Measurements from ENCODE around the gene XPR1. TPM values are rescaled to one million over a fixed set of nuclear protein-coding genes. Genes with fewer than 3 reads are reported as not detected.

Gene XPR1
- polyA plus RNA-seq, 1 donor (not counting 4 experiments of a cell fraction or from before 2014, with no cell fraction given), result 40.0 TPM

DNA sequence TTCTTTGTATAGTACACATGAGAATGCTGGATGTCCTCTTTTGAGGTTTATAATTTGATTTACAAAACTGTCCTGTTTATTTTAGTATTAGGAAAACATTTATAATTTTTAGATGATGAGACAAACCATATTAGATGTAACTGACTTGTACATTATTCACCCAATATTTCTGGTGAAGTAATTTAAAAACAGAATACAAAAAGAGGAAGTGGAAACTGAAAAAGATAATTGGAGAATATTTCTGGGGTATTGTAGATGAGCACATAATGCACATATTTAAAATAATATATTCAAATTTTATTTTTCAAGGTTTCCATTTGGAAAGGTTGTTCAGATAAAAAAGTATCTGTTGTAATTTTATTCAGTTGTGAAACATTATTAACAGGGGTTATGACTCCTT, 40.7 kb downstream of the XPR1 start:
- H2AFZ ChIP-seq (ENCODE audit: control insufficient read depth, low read length), result no peak overlapping the region
- H3K9me1 ChIP-seq (ENCODE audit: control insufficient read depth, extremely low read depth, insufficient read depth, low read length), result no peaks in the 10 kb centered on the region
- no peak overlapping the region for H3K27ac ChIP-seq (ENCODE audit: control insufficient read depth, insufficient read depth, low read length)
- no peak for TF ChIP-seq EZH2 (IDR thresholded peaks at IDR 0.05; ENCODE audit: low read length)
- TF ChIP-seq, protein P1, sequence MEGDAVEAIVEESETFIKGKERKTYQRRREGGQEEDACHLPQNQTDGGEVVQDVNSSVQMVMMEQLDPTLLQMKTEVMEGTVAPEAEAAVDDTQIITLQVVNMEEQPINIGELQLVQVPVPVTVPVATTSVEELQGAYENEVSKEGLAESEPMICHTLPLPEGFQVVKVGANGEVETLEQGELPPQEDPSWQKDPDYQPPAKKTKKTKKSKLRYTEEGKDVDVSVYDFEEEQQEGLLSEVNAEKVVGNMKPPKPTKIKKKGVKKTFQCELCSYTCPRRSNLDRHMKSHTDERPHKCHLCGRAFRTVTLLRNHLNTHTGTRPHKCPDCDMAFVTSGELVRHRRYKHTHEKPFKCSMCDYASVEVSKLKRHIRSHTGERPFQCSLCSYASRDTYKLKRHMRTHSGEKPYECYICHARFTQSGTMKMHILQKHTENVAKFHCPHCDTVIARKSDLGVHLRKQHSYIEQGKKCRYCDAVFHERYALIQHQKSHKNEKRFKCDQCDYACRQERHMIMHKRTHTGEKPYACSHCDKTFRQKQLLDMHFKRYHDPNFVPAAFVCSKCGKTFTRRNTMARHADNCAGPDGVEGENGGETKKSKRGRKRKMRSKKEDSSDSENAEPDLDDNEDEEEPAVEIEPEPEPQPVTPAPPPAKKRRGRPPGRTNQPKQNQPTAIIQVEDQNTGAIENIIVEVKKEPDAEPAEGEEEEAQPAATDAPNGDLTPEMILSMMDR (optimal IDR thresholded peaks at IDR 0.05 in 1 of 3, IDR thresholded peaks at IDR 0.05 in 1 of 3, conservative IDR thresholded peaks at IDR 0.05 in 1 of 3; ENCODE audit: extremely low read depth in 1 of 3, insufficient read depth in 2 of 3, low read length in 3 of 3), result no peak
- no peaks in the 10 kb centered on the region for H3K27me3 ChIP-seq (ENCODE audit: control insufficient read depth, extremely low read depth, insufficient read depth, low read length)
- H3K4me3 ChIP-seq (ENCODE audit: control insufficient read depth in 2 of 3, extremely low read depth in 1 of 3, insufficient read depth in 2 of 3, low read depth in 1 of 3, low read length in 3 of 3), result no peak overlapping the region
- DNase-seq (ENCODE audit: low read depth, low spot score) (no peak), FAIRE-seq (no peak)
- no peaks in the 10 kb centered on the region for H3K9me3 ChIP-seq (ENCODE audit: control insufficient read depth, low read depth, low read length)
- dilution Hi-C loops (cut with MboI; ENCODE audit: extremely low pct_ligation_motif_present, low sequenced_read_pairs), result no loop called here
- H3K79me2 ChIP-seq (ENCODE audit: control insufficient read depth, insufficient read depth, low read length), result peaks cover 16% of the 10 kb centered on the region
- H3K4me2 ChIP-seq (ENCODE audit: control insufficient read depth, extremely low read depth, insufficient read depth, low read depth, low read length), result no peak overlapping the region
- no peaks in the 10 kb centered on the region for H3K36me3 ChIP-seq (ENCODE audit: control insufficient read depth in 2 of 2, extremely low read depth in 1 of 2, insufficient read depth in 2 of 2, low read length in 2 of 2)
- H3K9ac ChIP-seq (ENCODE audit: control insufficient read depth, extremely low read depth, insufficient read depth, low read length), result no peak overlapping the region
- H4K20me1 ChIP-seq (ENCODE audit: control insufficient read depth, extremely low read depth, insufficient read depth, low read length), result no peaks in the 10 kb centered on the region
- H3K4me1 ChIP-seq (ENCODE audit: control insufficient read depth, extremely low read depth, insufficient read depth, low read length), result peaks cover 5% of the 10 kb centered on the region

DNA sequence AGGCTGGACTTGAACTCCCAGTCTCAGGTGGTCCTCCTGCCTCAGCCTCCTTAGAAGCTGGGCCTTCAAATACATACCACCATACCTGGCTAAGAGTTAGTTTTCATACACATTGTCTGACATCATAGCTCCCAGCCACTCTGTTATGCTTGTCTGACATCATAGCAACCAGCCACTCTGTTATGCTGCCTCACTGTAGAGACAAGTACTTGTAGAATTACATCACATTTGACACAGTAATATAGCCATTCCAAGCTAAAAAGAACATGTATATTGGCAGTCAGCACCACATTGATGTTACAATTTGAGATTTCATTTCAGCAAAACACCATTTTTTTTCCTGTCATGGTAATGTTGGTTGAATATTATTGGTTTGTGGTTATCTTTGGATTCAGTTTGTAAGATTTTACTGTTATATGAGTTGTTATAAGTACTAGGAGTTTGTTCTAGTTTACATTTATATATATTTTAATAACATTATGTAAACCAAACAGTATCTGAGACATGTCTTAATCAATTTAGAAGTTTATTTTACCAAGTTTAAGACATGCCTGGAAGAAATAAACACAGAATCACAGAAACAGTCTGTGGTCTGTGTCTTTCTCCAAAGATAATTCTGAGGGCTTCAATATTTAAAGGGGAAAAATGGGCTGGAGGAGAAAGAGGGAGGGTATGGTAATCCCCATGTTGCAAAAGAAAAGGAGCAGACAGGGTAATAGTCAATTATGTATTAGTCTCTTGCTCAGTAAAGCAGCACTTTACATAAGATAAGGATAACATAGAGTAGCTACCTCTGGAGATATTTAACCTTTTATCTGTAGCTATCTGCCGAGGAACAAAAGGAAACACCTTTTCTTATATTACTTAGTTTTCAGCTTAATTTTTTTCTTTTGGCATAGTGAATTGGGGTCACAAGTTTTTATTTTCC, 43.0 kb downstream of the XPR1 start:
- H3K4me3 ChIP-seq (ENCODE audit: control insufficient read depth in 2 of 3, extremely low read depth in 1 of 3, insufficient read depth in 2 of 3, low read depth in 1 of 3, low read length in 3 of 3), result no peak overlapping the region
- peaks cover 13% of the 10 kb centered on the region for H3K79me2 ChIP-seq (ENCODE audit: control insufficient read depth, insufficient read depth, low read length)
- dilution Hi-C loops (cut with MboI; ENCODE audit: extremely low pct_ligation_motif_present, low sequenced_read_pairs), result no loop called here
- no peak overlapping the region for H3K9ac ChIP-seq (ENCODE audit: control insufficient read depth, extremely low read depth, insufficient read depth, low read length)
- DNase-seq (ENCODE audit: low read depth, low spot score), result no peak
- H3K36me3 ChIP-seq (ENCODE audit: control insufficient read depth in 2 of 2, extremely low read depth in 1 of 2, insufficient read depth in 2 of 2, low read length in 2 of 2), result no peaks in the 10 kb centered on the region
- H3K4me1 ChIP-seq (ENCODE audit: control insufficient read depth, extremely low read depth, insufficient read depth, low read length), result peaks cover 5% of the 10 kb centered on the region
- no peak overlapping the region for H3K27ac ChIP-seq (ENCODE audit: control insufficient read depth, insufficient read depth, low read length)
- H3K9me3 ChIP-seq (ENCODE audit: control insufficient read depth, low read depth, low read length), result no peaks in the 10 kb centered on the region
- H3K4me2 ChIP-seq (ENCODE audit: control insufficient read depth, extremely low read depth, insufficient read depth, low read depth, low read length), result no peak overlapping the region
- no peaks in the 10 kb centered on the region for H3K9me1 ChIP-seq (ENCODE audit: control insufficient read depth, extremely low read depth, insufficient read depth, low read length)
- FAIRE-seq, result no peak
- H4K20me1 ChIP-seq (ENCODE audit: control insufficient read depth, extremely low read depth, insufficient read depth, low read length), result no peaks in the 10 kb centered on the region
- no peak overlapping the region for H2AFZ ChIP-seq (ENCODE audit: control insufficient read depth, low read length)
- no peak for TF ChIP-seq EZH2 (IDR thresholded peaks at IDR 0.05; ENCODE audit: low read length)
- TF ChIP-seq, protein P1 (optimal IDR thresholded peaks at IDR 0.05 in 1 of 3, IDR thresholded peaks at IDR 0.05 in 1 of 3, conservative IDR thresholded peaks at IDR 0.05 in 1 of 3; ENCODE audit: extremely low read depth in 1 of 3, insufficient read depth in 2 of 3, low read length in 3 of 3), result no peak
- H3K27me3 ChIP-seq (ENCODE audit: control insufficient read depth, extremely low read depth, insufficient read depth, low read length), result no peaks in the 10 kb centered on the region

All from keratinocyte (primary cell).